Dermis microvascular lymphatic vessel endothelial cell (primary cell): Measurements from ENCODE around the gene TMEM250. TPM values are rescaled to one million over a fixed set of nuclear protein-coding genes. Genes with fewer than 3 reads are reported as not detected.

Experiments
- DNase-seq, 2 donors: peaks; one replicate each; pipeline versions ENCODE4 v3.0.0 to v3.0.0-alpha.2; 2010; ENCODE audit warnings: low read depth in 2 of 2
- total RNA-seq: library from RNA; depleted of rRNA; stranded (reverse); fragments of >200 nt; gene quantifications from 2 replicates; pipeline ENCODE4 v1.2.1, GENCODE V29; 2014

The TMEM250 gene
- total RNA-seq, 1 donor from 2014 or later, result 40.2 TPM

GRCh38 chr9:136133191-136133958 lies 14.7 kb upstream of the TMEM250 start:
- DNase-seq, result peak in 1 of 2 donors; percentile 45

DNA sequence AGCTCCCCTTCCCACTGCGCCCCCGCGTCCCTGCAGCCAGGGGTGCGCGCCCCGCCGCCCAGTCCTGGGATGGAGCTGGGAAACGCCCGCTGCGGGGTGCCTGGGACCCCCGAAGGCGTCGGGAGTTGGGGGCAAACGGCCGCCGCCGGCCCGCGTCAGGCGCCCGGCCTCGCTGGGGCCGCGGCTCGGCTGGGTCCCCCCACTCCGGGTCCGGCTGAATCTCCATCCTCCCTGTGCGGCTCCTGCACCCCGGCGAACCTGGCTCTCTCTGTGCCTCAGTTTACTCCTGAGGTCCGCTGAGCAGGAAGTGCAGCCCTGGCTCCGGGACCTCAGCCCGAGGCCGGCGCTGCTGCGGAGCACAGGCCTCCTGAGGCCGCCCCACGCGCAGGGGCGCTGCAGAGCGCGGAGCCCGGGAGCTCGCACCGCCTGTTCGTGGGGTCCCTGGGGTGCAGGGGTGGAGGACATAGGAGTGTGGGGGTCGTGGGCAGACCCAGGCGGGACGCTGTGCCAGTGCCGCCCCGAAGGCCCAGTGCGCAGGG lies 13.9 kb upstream of the TMEM250 start:
- DNase-seq, result no peak

GRCh38 chr9:136131629-136132511 lies 13.2 kb upstream of the TMEM250 start:
- DNase-seq, result no peak

DNA sequence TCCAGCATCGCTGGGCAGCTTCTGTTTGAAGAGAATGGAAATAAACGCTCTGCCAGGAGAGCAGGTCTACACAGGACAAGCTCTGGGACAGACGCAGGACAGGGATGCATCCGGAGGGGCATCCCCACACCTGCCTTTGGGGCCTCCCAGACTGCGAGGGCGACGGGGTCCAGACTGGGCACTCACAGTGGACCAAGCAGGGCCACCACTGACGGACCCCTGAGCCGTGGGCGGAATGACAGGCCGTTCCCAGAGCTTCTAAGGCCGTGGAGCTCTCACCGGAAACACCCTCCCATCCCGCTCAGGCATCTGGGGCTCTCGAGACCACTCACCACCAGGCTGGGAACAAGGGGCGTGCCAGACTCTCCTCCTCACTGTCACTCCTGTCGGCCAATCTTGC lies 10.5 kb upstream of the TMEM250 start:
- no peak for DNase-seq

GRCh38 chr9:136128436-136128835 lies 9.8 kb upstream of the TMEM250 start:
- no peak for DNase-seq

DNA sequence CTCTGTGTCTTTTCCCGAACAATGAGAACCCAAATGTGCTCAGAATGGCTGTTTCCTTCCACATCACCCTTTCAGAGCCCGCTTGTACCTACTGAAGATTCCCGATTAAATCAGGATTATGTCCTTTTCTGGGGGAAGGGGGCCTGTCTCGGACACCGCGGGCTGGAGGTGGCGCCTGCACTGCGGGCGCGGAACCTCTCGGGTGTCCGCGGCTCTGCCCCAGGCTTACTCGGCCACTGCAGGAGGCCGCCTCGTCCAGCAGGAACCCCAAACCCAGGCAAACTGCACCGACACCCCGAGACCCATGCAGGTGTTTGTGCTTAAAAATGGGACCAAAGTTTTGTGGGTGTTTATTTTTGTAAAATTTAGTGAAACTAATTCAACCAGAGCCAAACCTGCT lies 8.6 kb upstream of the TMEM250 start:
- DNase-seq, result no peak

DNA sequence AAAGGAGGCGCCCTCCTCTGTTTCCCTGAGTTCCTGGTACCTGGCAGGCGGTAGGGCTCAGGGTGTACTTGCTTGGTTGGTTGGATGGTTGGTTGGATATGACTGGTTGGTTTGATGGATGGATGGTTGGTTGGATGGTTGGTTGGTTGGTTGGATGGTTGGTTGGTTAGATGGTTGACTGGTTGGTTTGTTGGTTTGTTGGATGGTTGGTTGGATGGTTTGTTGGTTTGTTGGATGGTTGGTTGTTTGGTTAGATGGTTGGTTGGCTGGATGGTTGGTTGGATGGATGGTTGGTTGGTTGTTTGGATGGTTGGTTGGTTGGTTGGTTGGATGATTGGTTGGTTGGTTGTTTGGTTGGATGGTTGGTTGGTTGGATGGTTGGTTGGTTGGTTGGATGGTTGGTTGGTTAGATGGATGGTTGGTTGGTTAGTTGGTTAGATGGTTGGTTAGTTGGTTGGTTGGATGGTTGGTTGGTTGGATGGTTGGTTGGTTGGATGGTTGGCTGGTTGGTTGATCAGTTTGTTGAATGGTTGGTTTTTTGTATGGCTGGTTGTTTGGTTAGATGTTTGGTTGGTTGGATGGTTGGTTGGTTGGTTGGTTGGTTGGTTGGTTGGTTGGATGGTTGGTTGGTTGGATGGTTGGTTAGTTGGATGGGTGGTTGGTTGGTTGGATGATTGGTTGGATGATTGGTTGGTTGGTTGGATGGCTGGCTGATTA lies 6.5 kb upstream of the TMEM250 start:
- no peak for DNase-seq

DNA sequence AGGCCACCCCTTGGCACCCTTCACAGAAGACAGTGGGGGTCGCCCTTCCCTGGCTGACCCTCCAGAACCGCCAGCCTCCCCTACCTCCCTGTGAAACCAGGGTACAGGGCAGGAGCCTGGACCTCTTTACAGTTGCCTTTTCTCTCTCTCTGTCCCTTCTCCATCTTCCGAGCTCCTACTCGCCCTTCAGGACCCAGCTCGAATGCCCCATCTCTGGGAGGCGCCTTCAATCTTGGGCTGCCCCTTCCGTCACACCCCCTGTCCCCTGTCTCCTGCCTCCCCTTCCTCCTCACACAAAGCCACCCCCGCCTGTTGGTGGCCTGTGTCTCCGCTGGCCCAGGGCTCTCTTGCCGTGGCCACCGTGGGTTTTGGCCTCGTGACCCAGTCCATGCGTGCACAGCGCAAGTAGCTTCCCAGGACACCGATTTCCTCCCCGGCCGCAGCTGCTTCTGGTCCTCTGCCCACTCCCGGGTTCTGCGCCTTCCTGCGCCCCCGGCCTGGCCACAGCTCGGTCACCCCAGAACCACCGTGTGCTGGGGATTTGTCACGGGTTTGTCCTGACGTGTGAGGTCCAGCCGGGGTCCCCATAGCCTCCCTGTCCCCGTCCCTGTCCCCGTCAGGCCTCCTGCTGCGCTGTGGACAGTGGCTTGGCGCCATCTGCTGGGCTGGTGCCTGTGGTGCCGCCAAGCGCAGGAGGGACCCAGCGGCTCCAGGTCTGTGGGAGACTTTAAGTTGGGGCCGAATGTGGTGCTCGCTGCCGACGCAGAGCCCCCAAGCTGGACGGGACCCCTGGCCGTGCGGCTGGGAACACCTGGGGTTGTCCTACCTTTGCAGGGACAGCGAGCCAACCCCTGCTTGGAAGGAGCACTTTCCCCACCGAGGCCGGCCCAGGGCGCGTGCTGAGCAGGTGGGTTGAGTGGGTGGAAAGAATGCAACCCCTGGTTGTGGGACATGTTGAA lies 4.0 kb upstream of the TMEM250 start:
- DNase-seq, result peak in 1 of 2 donors; percentile 60

DNA sequence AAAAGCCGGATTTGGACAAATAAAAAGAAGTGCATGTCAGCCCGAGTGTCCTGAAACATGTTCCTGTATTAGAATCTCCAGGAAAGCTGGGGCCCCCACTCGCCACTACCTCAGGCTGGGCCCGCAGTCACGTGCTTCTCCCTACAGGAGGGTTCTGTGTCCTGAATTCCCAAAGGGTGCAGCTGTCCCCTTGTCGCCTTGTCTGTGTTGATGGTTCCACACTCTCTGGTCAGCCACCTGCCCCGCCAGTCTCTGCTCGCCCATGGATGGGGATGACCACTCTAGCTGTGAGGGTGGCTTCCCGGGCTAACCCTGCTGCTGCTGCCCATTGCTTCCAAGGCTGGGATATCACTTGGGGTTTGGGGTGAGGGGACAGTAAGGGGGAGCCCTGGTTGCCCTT lies 3.1 kb upstream of the TMEM250 start:
- DNase-seq, result no peak

- no peak for DNase-seq
Observed at GRCh38 chr9:136120438-136120844, 1.8 kb upstream of the TMEM250 start.

GRCh38 chr9:136119883-136120393 lies 1.3 kb upstream of the TMEM250 start:
- DNase-seq, result no peak

DNA sequence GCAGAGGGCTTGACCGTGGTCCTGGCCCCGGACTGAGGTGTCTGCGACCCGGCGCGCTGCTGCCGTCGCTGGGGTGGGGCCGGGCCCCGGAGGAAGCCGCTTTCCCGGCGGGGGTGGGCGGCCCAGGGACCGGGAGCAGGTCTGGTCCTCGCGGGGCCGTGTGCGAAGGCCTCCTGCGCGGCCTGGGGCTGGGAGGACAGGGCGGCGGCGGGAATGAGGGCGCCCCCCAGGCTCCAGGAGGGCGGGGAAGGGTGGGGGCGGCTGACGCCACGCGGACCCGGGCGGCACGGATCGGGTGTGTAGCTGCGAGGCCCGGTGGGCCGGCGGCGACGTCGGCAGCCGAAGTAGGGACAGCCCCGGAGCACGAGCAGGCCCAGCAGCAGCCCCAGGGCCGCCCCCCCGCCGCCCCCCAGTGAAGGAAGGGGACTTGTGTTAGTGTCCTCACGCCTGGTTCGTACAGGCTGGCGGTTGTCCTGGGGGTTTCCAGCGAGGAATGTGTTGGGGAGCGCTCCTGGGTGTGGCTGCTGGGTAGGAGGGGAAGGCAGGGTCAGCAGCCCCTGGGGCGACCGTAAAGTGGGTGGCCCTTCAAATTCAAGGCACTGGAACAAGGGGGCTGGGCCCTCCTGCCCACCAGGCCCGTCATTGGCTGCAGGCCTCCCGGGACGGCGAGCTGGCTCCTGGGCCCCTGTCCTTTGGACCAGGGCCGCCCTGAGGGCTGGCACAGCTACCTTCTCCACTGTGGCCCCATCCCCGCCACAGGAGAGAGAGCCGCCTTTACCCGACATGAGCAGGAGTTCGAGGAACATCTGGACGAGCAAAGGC lies 597 bp upstream of the TMEM250 start:
- DNase-seq, result peak in 1 of 2 donors; percentile 37

DNA sequence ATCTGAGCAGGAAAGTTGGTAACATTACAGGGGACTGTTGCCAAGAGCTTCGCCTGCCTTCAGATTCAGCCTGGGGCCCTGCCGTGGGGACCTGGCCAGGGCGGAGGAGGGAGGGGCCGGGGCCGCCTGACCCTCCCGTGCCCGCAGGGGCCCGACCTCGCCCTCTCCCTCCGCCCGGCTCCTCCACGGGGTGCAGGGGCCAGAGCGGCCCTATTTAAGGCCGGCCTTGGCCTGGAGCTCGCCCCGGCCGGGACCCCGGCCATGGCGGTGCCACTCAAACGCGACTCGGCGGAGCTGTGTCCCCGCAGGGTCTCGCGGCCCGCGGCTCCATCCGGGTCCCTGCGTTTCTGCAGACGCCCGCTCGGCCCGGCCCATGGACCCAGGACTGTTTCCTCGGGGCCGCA lies 757 bp downstream of the TMEM250 start:
- DNase-seq, result no peak

DNA sequence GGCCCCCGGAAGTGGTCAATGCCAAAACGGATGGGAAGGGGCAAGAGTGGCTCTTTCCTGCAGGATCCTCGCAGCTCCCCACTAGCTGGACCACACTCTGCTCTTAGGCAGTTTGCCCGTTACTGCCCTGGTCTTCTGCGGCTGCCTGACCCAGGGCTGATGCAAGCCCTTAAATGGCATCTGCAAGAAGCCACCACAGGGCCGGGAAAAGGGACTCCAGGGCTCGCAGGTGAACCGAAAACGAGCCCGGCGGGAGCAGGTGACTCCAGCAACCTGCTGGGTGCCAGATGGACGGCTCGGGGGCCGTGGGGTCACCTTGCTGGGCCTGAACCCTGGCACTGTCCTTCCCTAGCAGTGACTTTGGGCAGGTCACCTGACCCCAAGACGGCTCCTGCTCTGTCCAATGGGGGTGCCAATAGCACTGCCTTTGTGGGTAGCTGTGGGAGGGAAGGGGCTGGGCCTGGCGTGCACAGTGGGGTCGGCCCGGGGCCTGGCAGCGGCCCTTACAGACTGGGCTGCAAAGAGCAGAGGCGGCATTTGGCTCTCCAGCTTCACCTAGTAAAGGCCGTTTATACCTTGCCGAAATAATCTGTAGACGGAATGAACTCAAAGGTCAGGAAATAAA lies 1.3 kb downstream of the TMEM250 start:
- DNase-seq, result no peak

GRCh38 chr9:136116360-136117098 lies 2.1 kb downstream of the TMEM250 start:
- no peak for DNase-seq

GRCh38 chr9:136115641-136116359 lies 2.9 kb downstream of the TMEM250 start:
- no peak for DNase-seq

DNA sequence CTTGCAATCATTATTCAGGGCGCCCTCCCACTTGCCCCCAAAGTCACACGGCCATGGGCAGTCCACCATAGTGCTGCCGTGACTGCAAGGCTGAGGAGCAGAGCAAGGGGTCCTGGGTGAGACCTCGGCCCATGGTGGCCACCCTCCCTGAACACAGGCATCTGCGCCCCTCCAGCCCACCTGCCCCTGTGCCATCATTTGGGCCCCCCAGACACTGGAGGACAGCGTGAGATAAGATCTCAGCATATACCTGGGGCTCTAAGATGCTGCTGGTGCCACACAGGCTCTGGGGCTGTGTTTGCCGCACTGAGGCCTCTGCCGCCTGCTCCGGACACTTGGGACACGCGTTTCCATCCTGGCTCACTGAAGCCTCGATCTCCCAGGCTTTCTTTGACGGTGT lies 3.5 kb downstream of the TMEM250 start:
- no peak for DNase-seq

DNA sequence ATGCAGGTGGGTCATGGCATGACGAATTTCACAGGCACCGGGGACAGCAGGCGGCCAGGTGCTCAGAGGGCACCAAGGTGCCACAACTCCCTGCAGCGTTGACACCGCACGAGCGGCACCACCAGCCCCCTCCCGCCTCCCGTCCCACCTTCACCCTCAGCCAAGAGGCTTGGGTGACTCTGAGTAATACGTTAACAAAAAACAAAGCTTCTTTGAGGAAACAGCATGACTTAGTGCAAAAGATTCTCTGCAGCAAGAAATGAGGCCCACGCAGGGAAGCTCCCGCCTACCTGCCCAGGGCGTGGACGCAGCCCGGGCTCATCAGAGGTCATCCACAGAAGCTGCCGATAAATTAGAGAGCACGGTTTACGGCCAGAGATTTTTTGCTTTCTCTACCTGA lies 4.1 kb downstream of the TMEM250 start:
- DNase-seq, result no peak
